ENCODE results near the gene NEAT1. TPM values are rescaled to one million over a fixed set of nuclear protein-coding genes. Genes with fewer than 3 reads are reported as not detected.

NEAT1 gene
- total RNA-seq, 4 donors from 2014 or later: 42.8 to 181 (median 96.0) TPM

DNA sequence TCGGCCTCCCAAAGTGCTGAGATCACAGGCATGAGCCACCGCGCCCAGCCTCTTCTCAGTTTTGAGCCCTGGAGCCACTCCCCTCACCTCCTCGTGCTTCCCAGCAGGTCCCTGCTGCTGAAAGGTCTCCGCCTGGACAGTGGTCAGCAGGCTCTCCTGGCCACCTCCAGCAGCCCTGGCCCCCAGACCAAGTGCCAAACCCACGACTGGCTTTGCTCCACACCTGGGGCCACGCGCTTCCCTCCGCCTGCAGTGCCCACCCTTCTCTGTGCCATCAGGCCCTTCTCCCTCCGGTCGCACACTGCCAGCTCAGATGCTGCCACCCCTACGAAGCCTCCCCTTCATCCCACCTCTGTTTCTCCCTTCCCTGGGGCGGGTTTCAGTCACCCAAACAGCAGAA, 23.3 kb upstream of the NEAT1 start:
- 90% methylated on average over 12 of the region's 13 CpGs for WGBS
- Histone ChIP-seq H3K36me3 (peaks cover 51 to 100% (median 86%) of the 10 kb centered on the region in 4 donors), H3K9me3 (no peaks in the 10 kb centered on the region), H3K27ac (replicated peaks in 1 of 4) (no peak overlapping the region), H3K27me3 (no peaks in the 10 kb centered on the region), H3K4me1 (peaks cover 0 to 9% (median 5%) of the 10 kb centered on the region in 4 donors), H3K4me3 (no peak overlapping the region)
- intact Hi-C loops (cut with DNase I): no loop called here
- TF ChIP-seq EP300 (IDR thresholded peaks at IDR 0.05) (no peak), POLR2AphosphoS5 (IDR thresholded peaks at IDR 0.05) (no peak), POLR2A (IDR thresholded peaks at IDR 0.05; ENCODE audit: low read depth) (no peak)
- TF ChIP-seq, protein P1, sequence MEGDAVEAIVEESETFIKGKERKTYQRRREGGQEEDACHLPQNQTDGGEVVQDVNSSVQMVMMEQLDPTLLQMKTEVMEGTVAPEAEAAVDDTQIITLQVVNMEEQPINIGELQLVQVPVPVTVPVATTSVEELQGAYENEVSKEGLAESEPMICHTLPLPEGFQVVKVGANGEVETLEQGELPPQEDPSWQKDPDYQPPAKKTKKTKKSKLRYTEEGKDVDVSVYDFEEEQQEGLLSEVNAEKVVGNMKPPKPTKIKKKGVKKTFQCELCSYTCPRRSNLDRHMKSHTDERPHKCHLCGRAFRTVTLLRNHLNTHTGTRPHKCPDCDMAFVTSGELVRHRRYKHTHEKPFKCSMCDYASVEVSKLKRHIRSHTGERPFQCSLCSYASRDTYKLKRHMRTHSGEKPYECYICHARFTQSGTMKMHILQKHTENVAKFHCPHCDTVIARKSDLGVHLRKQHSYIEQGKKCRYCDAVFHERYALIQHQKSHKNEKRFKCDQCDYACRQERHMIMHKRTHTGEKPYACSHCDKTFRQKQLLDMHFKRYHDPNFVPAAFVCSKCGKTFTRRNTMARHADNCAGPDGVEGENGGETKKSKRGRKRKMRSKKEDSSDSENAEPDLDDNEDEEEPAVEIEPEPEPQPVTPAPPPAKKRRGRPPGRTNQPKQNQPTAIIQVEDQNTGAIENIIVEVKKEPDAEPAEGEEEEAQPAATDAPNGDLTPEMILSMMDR (IDR thresholded peaks at IDR 0.05): no peak
- DNase-seq (ENCODE audit: extremely low spot score): no peak

DNA sequence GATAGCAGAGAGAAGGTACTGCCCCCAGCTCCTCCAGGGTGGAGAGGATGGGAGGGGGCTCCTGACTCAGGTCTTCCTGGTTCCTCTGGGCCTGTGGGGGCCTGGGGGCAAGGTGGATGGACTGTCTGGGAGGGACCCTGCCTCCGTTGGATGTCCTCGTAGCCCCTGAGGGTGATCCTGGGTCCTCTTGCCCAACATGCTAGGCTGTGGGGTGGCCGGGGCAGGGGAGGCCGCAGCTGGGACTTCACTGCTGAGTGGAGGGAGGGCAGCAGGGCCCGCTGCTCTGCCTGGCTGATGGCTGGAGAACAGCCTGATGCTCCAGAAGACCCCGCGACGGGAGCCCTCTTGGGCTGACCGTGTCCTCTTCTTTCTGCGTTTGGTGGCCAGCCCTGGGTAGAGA, 22.8 kb upstream of the NEAT1 start:
- no peak overlapping the region for H3K4me3 ChIP-seq
- no peak for TF ChIP-seq EP300 (IDR thresholded peaks at IDR 0.05)
- TF ChIP-seq POLR2A (IDR thresholded peaks at IDR 0.05; ENCODE audit: low read depth): no peak
- TF ChIP-seq, protein P1 (IDR thresholded peaks at IDR 0.05): no peak
- TF ChIP-seq POLR2AphosphoS5 (IDR thresholded peaks at IDR 0.05): no peak
- no peaks in the 10 kb centered on the region for H3K9me3 ChIP-seq
- no peak overlapping the region for H3K27ac ChIP-seq (replicated peaks in 1 of 4)
- intact Hi-C loops (cut with DNase I): no loop called here
- DNase-seq (ENCODE audit: extremely low spot score): no peak
- H3K27me3 ChIP-seq: no peaks in the 10 kb centered on the region
- no CpG with 5 or more reads among the region's 10 CpGs for WGBS
- peaks cover 51 to 100% (median 86%) of the 10 kb centered on the region in 4 donors for H3K36me3 ChIP-seq
- peaks cover 3 to 15% (median 11%) of the 10 kb centered on the region in 4 donors for H3K4me1 ChIP-seq

- no peak for DNase-seq (ENCODE audit: extremely low spot score)
- H3K27me3 ChIP-seq: no peaks in the 10 kb centered on the region
- intact Hi-C loops (cut with DNase I): no loop called here
- no peaks in the 10 kb centered on the region for H3K9me3 ChIP-seq
- H3K27ac ChIP-seq (replicated peaks in 1 of 4): no peak overlapping the region
- no peak overlapping the region for H3K4me3 ChIP-seq
- TF ChIP-seq EP300 (IDR thresholded peaks at IDR 0.05): no peak
- TF ChIP-seq POLR2A (IDR thresholded peaks at IDR 0.05; ENCODE audit: low read depth): no peak
- TF ChIP-seq, protein P1 (IDR thresholded peaks at IDR 0.05): no peak
- TF ChIP-seq POLR2AphosphoS5 (IDR thresholded peaks at IDR 0.05): no peak
- WGBS: 85% methylated on average over 13 of the region's 17 CpGs
- peaks cover 6 to 16% (median 11%) of the 10 kb centered on the region in 4 donors for H3K4me1 ChIP-seq
- H3K36me3 ChIP-seq: peaks cover 57 to 100% (median 86%) of the 10 kb centered on the region in 4 donors
Observed at GRCh38 chr11:65400307-65401072, 22.1 kb upstream of the NEAT1 start.

DNA sequence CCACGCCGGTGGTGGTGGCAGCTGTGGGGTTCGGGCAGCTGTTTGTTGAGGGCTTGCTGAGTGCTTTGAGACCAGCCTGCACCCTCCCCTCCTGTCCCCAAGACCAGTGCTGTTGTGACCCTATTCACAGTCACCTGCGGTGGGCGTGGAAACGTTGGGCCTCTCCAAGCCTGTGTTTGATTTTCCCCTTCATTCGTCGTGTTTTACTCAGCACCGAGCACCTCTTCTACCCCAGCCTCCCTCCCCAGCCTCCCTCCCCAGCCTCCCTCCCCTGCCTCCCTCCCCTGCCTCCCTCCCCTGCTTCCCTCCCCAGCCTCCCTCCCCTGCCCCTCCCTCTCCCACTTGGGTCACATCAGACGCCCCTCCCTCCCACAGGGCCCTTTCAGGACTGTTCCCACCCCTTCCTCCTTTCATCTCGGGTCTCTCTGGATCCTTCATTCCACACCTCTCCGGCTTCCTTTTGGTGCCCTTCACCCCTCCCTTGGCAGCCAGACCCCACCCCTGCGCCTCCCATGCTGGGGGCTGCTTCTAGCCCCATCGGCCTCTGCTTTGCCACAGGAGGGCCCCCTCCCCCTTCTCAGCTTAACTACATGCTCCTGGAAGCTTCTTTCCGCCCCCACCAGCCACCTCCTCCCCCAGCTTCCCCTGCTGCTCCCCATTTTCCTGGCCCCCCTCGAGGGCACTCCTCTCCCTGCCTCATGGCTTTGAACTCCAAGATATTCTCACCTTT, 21.4 kb upstream of the NEAT1 start:
- peaks cover 6 to 16% (median 11%) of the 10 kb centered on the region in 4 donors for H3K4me1 ChIP-seq
- peaks cover 56 to 100% (median 86%) of the 10 kb centered on the region in 4 donors for H3K36me3 ChIP-seq
- no peak overlapping the region for H3K4me3 ChIP-seq
- intact Hi-C loops (cut with DNase I): no loop called here
- H3K9me3 ChIP-seq: no peaks in the 10 kb centered on the region
- WGBS: 71% methylated on average over 13 of the region's 16 CpGs
- no peak for DNase-seq (ENCODE audit: extremely low spot score)
- no peaks in the 10 kb centered on the region for H3K27me3 ChIP-seq
- H3K27ac ChIP-seq (replicated peaks in 1 of 4): no peak overlapping the region
- TF ChIP-seq, protein P1 (IDR thresholded peaks at IDR 0.05): no peak
- TF ChIP-seq EP300 (IDR thresholded peaks at IDR 0.05) (no peak), POLR2AphosphoS5 (IDR thresholded peaks at IDR 0.05) (no peak), POLR2A (IDR thresholded peaks at IDR 0.05; ENCODE audit: low read depth) (no peak)

Data from esophagus muscularis mucosa (tissue), 4 donors.